GM18519 (cell line): ENCODE data around the gene PLEKHA8.
A peak's percentile ranks its signal among the peaks of the same experiment; 100 is the strongest.

Source experiments
- ATAC-seq: cut with Tn5 transposase; IDR thresholded peaks from one replicate; pipeline ENCODE4 v1.9.1; 2021; ENCODE audit warnings: mild to moderate bottlenecking, moderate library complexity; ENCODE audit not compliant: unreplicated experiment, low FRiP score

PLEKHA8 gene

DNA sequence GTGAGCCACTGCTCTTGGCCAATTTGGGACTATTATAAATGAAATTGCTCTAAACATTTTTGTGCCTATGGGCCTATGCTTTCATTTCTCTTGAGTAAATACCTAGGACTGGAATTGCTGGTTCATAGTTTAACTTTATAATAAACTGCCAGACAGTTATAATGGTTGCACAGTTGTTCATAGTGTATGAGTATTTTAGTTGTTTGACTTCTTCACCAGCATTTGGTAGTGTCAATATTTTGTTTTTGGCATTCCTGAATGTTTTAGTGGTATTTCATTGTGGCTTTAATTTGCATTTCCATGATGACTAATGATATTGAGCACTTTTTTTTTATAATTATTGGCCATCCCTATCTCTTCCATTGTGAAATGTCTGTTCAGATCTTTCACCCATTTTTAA is 29.5 kb downstream of the PLEKHA8 start:
- no peak for ATAC-seq

DNA sequence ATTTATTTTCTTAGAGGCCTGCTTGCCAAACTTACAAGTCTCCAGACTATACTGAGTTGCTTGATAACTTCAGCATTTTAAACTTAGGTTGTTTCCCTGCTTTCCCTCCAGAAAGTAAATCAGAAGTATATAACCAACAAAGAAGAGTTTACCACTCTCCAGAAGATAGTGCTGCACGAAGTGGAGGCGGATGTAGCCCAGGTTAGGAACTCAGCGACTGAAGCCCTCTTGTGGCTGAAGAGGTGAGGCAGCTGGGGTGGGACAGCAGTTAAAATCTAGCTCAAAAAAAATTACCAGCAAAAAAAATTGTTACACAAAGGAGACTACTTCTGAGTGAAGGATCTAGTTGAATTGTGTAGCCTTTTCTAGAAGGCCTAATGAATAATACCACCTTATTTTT is 33.6 kb downstream of the PLEKHA8 start:
- ATAC-seq: peak; percentile 85

DNA sequence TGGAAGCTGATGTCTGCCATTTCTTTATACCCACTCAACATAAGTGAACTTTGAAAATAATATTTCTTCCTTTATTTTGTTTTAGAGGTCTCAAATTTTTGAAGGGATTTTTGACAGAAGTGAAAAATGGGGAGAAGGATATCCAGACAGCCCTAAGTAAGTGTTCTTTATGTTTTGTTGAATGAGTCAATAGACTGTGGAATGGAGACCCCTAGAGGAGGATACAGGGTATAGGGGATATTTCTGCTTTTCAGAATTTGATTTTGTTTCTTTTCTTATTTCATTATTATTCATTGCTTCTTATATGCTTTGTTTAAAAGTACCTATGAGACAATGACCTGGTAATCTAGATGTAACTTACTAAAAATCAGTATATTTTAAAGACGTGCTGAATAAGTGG is 34.4 kb downstream of the PLEKHA8 start:
- ATAC-seq: no peak

DNA sequence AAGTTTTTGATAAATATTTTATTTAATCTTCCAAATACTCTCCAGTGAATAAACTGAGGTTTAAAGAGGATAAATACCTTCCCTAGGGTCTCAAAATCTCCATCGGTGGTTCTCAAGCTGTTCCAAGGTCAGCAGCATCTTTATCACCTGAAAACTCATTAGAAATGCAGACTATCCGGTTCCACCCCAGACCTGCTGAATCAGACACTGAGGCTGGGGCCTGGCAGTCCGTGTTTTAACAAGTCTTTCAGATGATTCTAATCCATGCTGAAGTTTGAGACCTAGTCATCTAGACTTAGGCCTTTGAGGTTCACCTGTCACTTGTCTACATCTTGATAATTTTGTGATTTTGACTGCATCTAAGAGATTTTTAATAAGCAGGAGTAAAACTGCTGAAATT is 37.5 kb downstream of the PLEKHA8 start:
- ATAC-seq: no peak

DNA sequence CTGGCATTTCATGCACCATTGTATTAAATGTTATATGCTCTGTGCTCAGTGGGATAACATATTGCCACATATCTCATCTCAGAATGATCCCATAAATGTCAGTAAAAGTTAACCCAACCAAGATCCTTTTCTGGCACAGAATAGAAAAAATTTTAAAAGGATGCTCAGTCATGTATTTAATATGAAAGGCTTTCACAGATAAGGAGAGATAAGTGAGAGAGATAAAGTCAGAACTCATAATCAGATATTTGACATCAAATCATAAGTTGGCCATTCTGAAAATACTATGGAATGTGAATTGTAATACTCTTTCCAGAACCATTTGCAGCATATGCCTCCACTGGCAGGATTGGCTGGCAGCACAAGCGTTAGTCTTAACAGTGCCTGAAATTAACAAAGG is 38.5 kb downstream of the PLEKHA8 start:
- no peak for ATAC-seq

DNA sequence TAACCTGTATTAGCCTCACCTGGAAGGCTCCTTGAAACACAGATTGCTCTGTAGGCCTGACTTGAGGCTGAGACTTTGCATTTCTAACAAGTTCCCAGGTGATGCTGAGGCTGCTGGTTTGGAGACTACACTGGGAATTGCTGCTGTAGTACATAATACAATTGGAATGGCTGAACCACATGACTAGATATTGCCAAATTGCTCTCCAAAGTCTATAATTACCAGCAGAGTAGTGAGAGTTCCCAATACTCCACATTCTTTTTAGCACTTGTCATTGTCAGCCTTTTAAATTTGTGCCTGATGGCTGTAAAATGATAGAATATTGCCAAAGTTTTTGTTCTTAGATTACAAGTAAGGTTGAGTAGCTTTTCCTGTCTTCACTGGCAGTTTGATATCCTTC is 39.9 kb downstream of the PLEKHA8 start:
- ATAC-seq: no peak

DNA sequence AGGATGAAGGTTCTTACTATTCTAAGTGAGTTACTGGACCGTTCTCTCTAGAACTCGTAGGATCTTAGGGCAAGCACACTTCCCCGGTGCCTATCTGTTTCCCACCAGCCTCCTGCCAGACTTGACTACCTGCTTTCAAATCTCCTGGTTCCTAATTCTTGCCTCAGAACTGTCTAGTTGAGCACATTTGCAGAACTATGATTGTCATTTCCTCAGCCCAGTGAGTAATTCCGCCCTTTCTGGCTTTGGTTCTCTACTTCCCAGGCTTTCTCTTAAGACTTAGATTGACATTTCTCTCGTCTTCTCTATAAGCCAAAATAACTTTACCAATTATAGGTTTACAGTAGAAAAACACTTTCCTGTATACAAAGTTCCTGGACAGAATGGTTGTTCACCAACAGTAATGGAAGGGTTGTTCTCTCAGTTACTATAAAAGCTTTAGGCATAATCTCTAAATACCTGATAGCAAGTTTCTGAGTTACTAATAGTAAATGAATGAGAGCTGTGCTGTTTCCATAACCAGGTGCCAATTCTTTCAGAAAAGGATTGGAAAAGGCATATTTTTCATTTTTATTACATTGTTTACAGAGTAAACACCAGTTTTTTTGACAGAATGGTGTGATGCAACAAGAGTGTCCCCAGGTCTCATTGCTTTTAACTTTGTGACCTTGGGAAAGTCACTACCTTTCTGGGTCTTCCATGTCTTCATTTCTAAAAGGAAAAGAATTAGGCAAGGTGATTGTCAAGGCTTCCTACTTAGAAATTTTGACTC is 41.1 kb downstream of the PLEKHA8 start:
- no peak for ATAC-seq

DNA sequence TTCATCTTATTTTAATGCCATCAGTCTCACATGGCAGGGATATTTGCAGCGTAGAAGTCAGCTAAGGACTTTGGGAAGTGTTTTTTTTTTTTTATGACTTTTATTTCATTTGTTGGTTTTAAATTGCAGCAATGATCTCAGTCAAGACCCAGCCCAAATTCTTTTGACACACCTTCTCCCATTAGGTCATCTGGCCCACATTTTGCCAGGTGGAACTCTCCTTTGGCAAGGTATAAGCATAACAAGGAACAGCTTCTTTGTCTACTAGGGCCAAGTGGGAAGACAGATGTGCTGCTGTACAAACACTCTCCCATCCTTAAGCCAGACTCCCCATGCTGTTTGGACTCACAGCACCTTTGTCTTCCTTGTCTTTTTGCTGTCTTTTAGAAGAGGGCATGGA is 41.8 kb downstream of the PLEKHA8 start:
- ATAC-seq: no peak

DNA sequence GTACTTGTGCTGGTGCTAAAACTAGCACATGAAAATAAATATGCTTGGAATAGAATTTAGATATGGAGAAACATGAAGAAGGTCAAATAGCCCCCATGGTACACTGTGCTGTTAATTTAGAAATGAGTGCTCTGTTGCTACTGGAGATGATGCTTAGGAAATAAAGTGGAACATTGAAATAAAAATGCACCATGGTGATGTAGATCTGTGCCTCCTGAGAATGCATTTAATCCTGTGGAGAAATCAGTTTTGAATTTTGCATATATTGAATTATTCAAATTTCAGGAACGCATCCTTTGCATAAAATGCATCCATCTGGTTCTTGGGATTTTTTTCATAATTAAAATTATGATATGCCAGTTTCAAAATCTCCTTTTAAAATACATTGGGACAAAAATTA is 44.5 kb downstream of the PLEKHA8 start:
- no peak for ATAC-seq

DNA sequence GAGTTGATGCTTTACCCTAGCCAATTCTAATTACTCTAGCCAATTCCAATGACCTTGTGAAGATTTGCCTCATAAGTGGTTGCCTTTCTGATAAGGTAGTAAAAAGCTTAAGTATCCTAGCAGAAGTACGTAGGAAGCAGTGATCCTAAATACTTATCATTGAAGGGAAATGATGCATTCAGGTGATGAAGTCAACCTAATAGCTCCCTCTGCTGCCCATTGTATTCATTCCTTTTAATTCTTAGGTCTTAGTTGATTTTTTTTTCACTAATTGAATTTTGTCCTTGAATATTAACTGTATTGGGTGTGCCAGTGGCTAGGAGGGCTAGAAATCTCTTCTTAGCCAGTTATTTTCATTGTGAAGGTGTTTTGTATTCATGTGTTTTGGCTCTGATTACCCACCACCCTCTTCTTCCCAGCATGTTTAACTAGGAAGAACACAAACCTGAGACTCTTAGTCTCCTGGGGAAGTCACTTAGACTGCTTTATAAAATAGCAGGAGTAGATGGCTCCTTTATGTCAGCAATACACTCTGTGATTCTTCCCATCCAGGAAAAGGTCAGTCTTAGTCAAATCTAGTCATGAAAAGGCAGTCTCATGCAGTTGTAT is 46.3 kb downstream of the PLEKHA8 start:
- no peak for ATAC-seq

DNA sequence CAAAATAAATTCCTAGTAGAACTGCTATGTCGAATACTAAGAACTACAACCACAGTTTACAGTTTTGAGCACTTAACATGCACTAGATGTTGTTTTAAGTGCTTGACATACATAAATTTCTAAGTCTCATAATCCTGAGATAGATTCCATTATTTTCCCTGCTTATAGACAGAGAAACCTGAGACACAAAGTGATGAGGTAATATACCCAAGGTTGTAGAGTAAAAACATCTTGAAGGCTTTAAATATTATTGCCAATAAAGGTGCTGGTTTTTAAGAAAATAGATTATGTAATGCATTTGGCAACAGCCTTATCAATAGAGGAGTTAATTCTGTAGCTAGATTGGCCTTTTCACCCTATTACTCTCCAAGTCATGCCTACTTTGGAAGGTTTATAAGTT is 48.2 kb downstream of the PLEKHA8 start:
- ATAC-seq: no peak

DNA sequence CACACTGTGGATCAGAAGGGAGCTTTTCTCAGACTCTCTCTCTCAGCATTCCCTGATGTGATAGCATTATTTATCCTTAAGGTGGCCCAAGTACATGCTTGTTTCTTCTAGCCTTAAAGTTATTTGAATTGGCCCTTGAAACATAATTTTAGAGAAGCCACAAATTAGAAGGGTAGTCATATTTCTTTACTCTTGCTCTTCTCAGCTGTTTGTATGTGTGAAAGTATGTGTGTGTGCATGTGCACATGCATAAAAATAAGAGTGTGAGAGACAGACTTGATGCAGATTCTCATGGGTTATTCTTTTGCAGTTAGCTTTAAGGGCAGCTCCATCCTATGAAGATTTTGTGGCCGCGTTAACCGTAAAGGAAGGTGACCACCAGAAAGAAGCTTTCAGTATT is 50.1 kb downstream of the PLEKHA8 start:
- no peak for ATAC-seq

DNA sequence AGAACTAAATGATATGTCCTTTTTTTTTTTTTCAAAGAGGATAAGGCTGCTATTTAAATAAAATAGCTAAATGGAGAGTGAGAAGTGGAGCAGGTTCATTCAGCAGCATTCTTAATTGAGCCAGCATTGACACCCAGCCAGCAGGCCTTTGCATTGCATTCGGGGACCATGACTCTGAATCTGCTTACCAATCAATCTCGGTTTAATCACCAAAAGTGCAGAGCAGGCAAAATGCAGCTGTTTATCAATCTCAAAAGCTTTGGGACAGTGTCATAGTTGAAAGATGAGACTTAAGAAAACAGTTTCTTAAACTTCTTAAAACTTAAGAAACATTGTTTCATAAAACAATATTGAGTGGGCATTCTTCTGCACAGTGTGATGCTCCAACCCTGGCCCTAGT is 51.7 kb downstream of the PLEKHA8 start:
- no peak for ATAC-seq

DNA sequence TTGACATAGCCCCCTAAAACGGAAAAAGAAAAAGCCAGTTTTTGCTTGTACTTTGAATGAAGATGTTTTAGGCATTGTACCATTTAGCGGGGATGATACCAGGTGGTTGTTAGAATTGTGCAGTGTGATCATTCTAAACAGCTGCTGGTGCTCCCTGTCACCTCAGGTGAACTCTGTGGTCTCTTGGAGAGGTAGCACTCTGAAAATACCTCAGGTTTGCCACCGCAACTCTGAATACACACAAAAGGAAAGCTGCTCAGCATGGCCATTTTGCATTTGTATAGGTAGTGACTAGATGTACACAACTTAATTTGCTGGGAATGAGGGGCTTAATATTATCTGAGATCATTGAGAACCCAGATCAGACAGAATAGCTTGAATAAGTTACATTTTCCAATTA is 52.6 kb downstream of the PLEKHA8 start:
- ATAC-seq: no peak

DNA sequence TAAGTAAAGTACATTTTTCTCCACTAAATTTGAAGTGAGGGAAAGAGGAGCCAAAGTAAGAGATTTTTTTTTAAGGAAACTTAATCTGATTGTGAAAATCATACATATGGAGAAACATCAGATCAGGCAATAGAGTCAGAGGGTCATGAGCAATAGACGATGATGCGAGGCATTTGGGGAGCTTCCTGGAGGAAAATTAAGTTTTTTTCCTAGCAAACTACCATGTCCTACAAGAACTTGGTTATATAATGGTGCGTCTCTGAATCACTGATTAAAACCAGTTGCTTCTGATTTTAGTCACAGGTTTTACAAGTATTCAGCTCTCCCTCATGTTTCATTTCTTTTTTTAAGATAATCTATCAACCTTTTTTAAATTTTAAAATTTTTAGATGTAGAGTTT is 54.5 kb downstream of the PLEKHA8 start:
- no peak for ATAC-seq

DNA sequence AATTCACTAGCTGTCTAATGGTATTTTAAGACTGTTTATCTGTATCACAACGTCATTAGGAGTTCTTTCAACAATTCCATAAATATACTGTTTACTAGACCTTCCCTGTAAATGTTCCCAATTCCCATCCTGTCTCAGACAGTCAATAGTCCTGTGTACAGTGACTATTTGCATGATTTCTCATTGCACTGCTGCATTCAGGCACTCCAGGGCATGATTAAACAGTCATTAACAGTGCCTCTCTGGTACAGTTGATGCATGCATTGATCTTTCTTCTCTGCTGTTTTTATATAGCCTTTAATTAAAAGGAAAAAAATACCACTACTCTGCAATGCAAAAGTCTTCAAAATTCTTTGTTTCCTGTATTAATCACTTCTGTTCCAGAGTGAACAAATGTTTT is 55.1 kb downstream of the PLEKHA8 start:
- ATAC-seq: no peak

DNA sequence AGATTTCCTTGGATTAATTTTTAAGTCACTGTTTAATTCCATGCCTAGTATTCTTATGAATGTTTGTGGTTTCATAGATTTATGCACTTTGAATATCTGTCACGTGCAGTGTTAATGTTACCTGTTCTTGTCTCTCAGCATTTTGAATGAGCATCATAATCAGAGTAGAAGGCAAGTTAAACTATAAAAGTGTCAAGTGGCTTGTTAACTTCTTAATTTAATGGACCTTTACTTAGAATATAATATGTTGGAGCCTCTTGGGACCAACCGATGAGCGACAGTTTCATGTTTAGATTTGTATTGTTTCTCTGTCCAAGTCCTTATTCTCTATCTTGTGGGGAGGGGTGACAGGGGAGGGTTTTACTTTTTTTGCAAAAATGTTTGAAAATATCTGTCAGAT is 56.0 kb downstream of the PLEKHA8 start:
- ATAC-seq: no peak

DNA sequence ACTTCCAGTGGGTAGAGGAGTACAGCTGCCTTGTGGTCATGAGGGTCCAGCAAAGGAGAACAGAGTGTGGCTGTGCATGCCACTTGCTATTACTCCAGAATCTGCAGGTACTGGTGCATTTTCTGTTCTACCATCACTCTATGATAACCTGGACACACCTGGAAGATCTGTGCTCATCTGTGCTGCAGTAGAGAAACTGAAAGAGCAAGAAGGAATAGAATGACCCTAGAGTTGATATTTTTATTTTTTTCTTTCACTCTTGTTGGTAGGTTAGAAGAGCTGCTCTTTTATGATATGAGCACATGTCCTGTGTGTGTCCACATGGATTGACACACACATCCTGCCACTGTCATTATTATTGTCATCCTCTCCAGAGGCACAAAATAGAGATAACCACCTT is 58.3 kb downstream of the PLEKHA8 start:
- no peak for ATAC-seq

DNA sequence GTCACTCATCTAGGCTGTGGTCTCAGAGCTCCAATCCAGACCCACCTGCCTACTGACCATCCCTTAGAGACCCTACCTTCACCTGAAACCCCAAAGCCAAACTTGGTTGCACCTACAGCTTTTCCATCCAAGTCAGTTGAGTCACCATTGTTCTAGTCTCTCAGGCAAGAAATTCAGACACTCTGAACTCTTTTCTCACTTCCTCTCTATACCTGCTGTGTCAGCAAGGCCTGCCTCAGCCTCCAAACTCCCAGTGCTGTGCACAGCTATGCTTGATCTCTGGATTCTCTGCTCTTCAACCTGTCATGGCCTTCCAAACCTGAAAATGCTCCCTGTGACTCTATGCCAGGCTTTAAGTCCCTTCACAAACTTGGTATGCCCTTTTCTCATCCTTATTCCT is 59.2 kb downstream of the PLEKHA8 start:
- ATAC-seq: no peak

DNA sequence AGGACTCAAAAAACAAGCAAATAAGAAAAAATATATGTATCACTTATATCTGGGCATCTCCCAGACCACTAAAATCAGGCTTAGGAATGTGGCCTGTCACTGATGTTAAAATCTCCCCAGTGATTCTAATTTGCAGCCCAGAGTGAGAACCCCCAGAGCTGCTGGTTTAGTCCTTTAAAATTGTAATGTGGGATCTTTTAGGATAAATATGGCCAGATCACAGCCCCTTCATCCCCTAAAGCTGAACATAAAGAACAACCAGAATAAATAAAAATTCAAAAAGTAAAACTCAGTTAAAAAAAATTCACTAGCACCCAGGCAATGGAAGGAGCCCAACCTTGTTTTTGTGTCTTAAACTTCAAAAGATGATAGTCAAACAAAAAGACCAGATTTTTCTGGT is 60.1 kb downstream of the PLEKHA8 start:
- no peak for ATAC-seq

DNA sequence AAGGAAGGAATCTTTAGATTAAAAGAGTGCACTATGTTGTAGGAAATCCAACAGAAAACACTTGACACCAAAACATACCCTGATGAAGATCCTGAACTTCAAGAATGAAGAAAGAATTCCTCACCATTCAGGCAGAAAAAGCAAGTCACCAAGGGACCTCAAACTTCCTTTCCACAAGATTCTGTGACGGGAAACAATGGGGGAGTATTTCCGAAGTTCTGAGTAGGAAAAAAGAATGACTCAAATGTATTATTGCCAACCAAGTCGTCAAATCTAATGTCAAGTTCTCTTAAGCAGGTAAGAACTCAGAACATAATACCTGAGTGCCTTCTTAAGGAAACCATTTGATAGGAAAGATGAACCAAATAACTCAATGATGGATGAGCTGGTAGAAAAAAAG is 61.9 kb downstream of the PLEKHA8 start:
- ATAC-seq: no peak

DNA sequence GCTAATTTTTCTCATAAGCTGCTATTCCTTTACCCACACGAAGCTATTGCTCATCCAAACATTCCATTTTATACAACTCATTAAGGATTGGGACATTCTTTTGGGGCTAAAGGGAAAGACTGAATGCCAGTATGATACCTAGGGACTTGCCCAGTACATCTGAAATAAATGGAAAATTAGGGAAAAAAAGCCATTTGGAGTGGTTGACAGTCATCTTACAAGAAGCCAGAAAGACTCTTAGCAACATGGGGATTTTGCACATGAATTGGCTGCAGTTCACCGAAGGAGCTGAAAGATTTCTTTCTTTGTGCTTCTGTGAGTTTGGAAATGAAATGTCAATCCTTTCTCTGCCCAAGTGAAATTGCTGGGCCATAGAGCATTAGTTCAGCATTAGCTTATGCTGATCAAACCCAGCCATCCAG is 63.3 kb downstream of the PLEKHA8 start:
- ATAC-seq: no peak
